ENCODE results near the gene CNKSR3.

DNA sequence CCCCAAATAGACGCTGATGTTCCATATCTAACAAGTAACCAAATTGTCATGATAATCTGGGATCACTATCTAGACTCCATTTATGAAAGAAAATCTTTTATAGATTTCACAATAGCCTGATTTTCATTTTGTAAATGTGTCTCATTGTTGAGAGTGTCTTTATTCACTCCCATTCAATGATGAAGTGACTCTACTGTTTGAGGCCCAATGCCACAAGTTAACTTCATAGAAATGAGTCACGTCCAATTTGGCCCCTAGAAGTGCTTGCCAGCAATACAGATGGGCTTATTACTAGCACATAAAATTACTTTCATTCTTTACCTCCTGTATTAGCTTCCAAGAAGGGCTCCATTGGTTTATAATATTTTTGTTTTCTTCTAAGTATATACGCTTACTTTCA is 160.2 kb downstream of the CNKSR3 start:
- TF ChIP-seq CTCF (conservative IDR thresholded peaks at IDR 0.05) (no peak), ZFX (IDR thresholded peaks at IDR 0.05) (no peak)

All from C4-2B (cell line).